Epithelial cell of umbilical artery (primary cell): ENCODE measurements around the gene PHLDA1. TPM values are rescaled to one million over a fixed set of nuclear protein-coding genes. Genes with fewer than 3 reads are reported as not detected.

Experiments used
- total RNA-seq: library from RNA; depleted of rRNA; stranded (reverse); fragments of >200 nt; gene quantifications from 2 replicates; pipeline ENCODE4 v1.2.3, GENCODE V29; 2014

The PHLDA1 gene
- 29.9 and 34.3 TPM in 2 replicates for total RNA-seq

GRCh38 chr12:76031414-76032042 is at the start of gene PHLDA1:
Gene PHLDA1 (minus strand): TSS chr12:76031776.

Other genes with a start within 250 kb of the PHLDA1 start
- 228 and 306 TPM in 2 replicates for gene NAP1L1, start 52.9 kb upstream of the PHLDA1 start, total RNA-seq